ENCODE data around the gene DNM3. TPM values are rescaled to one million over a fixed set of nuclear protein-coding genes. Genes with fewer than 3 reads are reported as not detected.

Gene DNM3
- polyA plus RNA-seq, 4 donors, result 0.67 to 1.2 (median 0.99) TPM; not detected in 1

DNA sequence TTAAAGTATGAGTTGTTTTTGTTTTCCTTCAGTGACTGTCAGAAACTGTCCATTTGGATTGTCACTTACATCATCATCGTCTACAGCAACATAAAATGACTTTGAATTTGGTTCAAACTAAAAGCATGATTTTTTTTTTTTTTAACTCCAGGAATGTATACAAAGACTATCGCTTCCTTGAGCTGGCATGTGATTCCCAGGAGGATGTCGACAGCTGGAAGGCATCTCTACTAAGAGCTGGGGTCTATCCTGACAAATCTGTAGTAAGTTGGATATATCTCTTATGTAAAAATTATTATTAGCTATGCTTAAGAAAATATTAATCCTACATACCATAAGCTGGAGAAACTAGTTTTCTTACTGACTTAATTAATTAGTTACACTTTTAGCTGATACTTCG is 467.3 kb downstream of the DNM3 start:
- DNase-seq (no peak), FAIRE-seq (no peak)
- H3K27me3 ChIP-seq (ENCODE audit: control insufficient read depth in 3 of 3, insufficient read depth in 3 of 3, low read length in 3 of 3), result no peaks in the 10 kb centered on the region
- no peaks in the 10 kb centered on the region for H3K36me3 ChIP-seq (ENCODE audit: control insufficient read depth in 3 of 3, insufficient read depth in 2 of 3, low read depth in 1 of 3, low read length in 3 of 3)
- H3K9me3 ChIP-seq (ENCODE audit: control insufficient read depth in 2 of 2, insufficient read depth in 1 of 2, low read depth in 1 of 2, low read length in 1 of 2), result no peaks in the 10 kb centered on the region
- no peak overlapping the region for H3K4me3 ChIP-seq (ENCODE audit: low read depth in 1 of 3, low read length in 3 of 3)
- WGBS, 3 donors, result 72 to 93% (median 89%) methylated on average over 4 of the region's 4 CpGs
- H3K27ac ChIP-seq (ENCODE audit: low read depth in 1 of 3, low read length in 2 of 3), result no peak overlapping the region
- no peaks in the 10 kb centered on the region for H3K4me1 ChIP-seq (ENCODE audit: control insufficient read depth in 3 of 3, insufficient read depth in 2 of 3, low read depth in 1 of 3, low read length in 2 of 3)

DNA sequence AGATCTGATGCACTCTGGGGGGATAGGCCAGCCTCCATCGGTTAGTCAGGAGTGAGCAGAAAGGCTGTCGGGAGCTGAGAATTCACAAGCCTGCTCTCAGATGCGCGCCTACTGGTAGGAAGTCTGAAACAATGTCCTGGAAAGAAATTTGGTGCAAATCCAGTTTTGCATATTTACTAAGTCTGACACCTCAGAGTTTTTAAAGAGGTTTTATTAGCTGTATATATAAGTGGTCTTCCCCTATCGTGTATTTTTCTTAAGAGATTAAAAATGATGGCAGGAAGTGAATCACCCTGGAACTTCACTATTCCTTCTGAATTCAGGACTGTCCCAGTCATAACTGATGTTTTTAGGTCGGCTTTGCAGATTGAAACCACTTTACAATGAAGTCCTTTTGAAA is 479.4 kb downstream of the DNM3 start:
- no peaks in the 10 kb centered on the region for H3K36me3 ChIP-seq (ENCODE audit: control insufficient read depth in 3 of 3, insufficient read depth in 2 of 3, low read depth in 1 of 3, low read length in 3 of 3)
- H3K4me1 ChIP-seq (ENCODE audit: control insufficient read depth in 3 of 3, insufficient read depth in 2 of 3, low read depth in 1 of 3, low read length in 2 of 3), result peaks cover 0 to 4% (median 0%) of the 10 kb centered on the region in 3 donors
- no peaks in the 10 kb centered on the region for H3K9me3 ChIP-seq (ENCODE audit: control insufficient read depth in 2 of 2, insufficient read depth in 1 of 2, low read depth in 1 of 2, low read length in 1 of 2)
- FAIRE-seq (no peak), DNase-seq (no peak)
- no peak overlapping the region for H3K27ac ChIP-seq (ENCODE audit: low read depth in 1 of 3, low read length in 2 of 3)
- H3K27me3 ChIP-seq (ENCODE audit: control insufficient read depth in 3 of 3, insufficient read depth in 3 of 3, low read length in 3 of 3), result no peaks in the 10 kb centered on the region
- WGBS, 3 donors, result 71 to 88% (median 82%) methylated on average over 6 of the region's 6 CpGs
- H3K4me3 ChIP-seq (ENCODE audit: low read depth in 1 of 3, low read length in 3 of 3), result no peak overlapping the region

DNA sequence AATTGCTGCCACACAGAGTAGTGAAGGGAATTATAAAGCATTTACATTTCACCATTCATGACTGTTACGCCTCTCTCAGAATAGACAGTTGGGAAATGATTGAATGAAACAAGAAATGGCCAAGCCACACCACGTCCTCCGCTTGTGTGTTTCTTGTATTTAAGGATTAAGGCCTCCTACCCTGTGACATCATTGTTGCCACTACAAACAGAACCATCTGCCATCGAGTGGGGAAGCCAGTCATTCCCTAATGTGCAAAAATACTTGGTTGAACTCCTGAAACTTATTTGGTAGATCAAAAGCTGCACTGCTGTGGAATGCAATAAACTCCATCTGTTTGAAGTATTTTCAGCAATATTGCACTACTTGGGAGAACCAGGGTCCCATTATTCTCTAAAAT is 480.2 kb downstream of the DNM3 start:
- no peak overlapping the region for H3K4me3 ChIP-seq (ENCODE audit: low read depth in 1 of 3, low read length in 3 of 3)
- no peaks in the 10 kb centered on the region for H3K36me3 ChIP-seq (ENCODE audit: control insufficient read depth in 3 of 3, insufficient read depth in 2 of 3, low read depth in 1 of 3, low read length in 3 of 3)
- FAIRE-seq, result no peak
- no peaks in the 10 kb centered on the region for H3K27me3 ChIP-seq (ENCODE audit: control insufficient read depth in 3 of 3, insufficient read depth in 3 of 3, low read length in 3 of 3)
- 72 to 84% (median 79%) methylated on average over 4 of the region's 4 CpGs for WGBS, 3 donors
- no peaks in the 10 kb centered on the region for H3K9me3 ChIP-seq (ENCODE audit: control insufficient read depth in 2 of 2, insufficient read depth in 1 of 2, low read depth in 1 of 2, low read length in 1 of 2)
- no peak overlapping the region for H3K27ac ChIP-seq (ENCODE audit: low read depth in 1 of 3, low read length in 2 of 3)
- no peak for DNase-seq
- H3K4me1 ChIP-seq (ENCODE audit: control insufficient read depth in 3 of 3, insufficient read depth in 2 of 3, low read depth in 1 of 3, low read length in 2 of 3), result peaks cover 0 to 5% (median 0%) of the 10 kb centered on the region in 3 donors

DNA sequence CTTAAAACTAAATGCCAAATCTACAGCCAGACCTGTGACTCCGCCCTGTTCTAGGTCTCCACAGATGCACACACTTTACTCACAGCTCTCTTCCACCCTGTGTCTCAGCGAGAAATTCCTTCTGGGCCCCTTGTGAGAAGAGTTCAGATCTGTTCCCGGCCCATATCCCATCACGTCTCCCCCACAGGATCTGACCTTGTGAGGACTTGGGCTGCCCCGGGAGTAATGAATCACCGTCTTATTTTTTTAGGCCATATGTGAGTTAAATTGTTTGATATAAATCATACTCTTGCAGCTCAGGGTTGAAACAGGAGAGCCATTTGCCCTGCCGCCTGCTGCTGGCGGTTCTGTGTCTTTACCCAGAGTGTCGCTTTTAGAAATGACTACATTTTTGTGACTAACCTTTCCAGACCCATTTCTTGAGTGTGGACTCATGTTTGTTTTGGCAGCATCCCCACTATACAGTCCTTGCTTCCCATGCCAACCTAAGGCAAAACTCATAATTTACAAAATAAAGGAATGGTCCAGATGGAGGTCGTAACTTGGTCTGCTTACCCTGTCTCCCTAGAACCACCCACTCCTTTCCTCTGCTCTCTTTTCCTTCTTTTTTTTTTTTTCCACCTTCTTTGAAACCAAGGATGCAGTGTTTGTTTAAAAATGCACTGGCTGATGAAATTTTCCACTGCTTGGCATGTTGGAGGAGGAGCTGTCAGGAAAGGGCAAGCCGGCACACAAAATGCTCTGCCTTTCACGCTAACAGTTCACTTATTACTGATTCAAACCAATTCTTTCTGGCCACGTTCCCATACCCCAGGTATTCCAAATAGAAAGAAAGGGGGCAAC is 481.1 kb downstream of the DNM3 start:
- peak overlapping the region in 2 of 3 donors; percentile 14 to 18 for H3K27ac ChIP-seq (ENCODE audit: low read depth in 1 of 3, low read length in 2 of 3)
- H3K4me1 ChIP-seq (ENCODE audit: control insufficient read depth in 3 of 3, insufficient read depth in 2 of 3, low read depth in 1 of 3, low read length in 2 of 3), result peaks cover 0 to 5% (median 0%) of the 10 kb centered on the region in 3 donors
- no peaks in the 10 kb centered on the region for H3K9me3 ChIP-seq (ENCODE audit: control insufficient read depth in 2 of 2, insufficient read depth in 1 of 2, low read depth in 1 of 2, low read length in 1 of 2)
- no peak for FAIRE-seq
- WGBS, 3 donors, result 70 to 87% (median 84%) methylated on average over 13 of the region's 13 CpGs
- no peaks in the 10 kb centered on the region for H3K36me3 ChIP-seq (ENCODE audit: control insufficient read depth in 3 of 3, insufficient read depth in 2 of 3, low read depth in 1 of 3, low read length in 3 of 3)
- no peak for DNase-seq
- H3K27me3 ChIP-seq (ENCODE audit: control insufficient read depth in 3 of 3, insufficient read depth in 3 of 3, low read length in 3 of 3), result no peaks in the 10 kb centered on the region
- no peak overlapping the region for H3K4me3 ChIP-seq (ENCODE audit: low read depth in 1 of 3, low read length in 3 of 3)

DNA sequence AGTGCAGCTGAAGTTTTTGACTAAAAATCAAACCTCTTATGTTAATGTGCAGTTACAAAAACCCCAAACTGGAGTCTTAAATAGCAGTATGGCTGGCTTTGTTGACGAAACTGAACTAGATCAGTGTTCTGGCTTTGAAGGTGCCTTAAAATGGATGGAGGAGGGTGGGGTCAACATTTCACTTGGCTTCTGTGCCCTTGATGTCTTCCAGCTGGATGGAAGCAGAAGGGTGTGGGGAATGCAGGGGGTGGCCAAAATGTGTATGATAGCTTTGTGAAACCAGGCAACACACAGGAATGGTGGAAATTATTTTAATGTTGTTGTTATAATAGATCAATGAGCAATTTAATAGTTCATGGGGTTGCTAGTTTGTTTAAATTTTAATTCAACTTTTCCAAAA is 482.4 kb downstream of the DNM3 start:
- Histone ChIP-seq H3K27ac (ENCODE audit: low read depth in 1 of 3, low read length in 2 of 3) (no peak overlapping the region), H3K4me3 (ENCODE audit: low read depth in 1 of 3, low read length in 3 of 3) (no peak overlapping the region), H3K4me1 (ENCODE audit: control insufficient read depth in 3 of 3, insufficient read depth in 2 of 3, low read depth in 1 of 3, low read length in 2 of 3) (peaks cover 0 to 5% (median 0%) of the 10 kb centered on the region in 3 donors), H3K27me3 (ENCODE audit: control insufficient read depth in 3 of 3, insufficient read depth in 3 of 3, low read length in 3 of 3) (no peaks in the 10 kb centered on the region), H3K9me3 (ENCODE audit: control insufficient read depth in 2 of 2, insufficient read depth in 1 of 2, low read depth in 1 of 2, low read length in 1 of 2) (peaks cover 0 to 3% of the 10 kb centered on the region in 2 donors), H3K36me3 (ENCODE audit: control insufficient read depth in 3 of 3, insufficient read depth in 2 of 3, low read depth in 1 of 3, low read length in 3 of 3) (no peaks in the 10 kb centered on the region)
- FAIRE-seq (no peak), DNase-seq (no peak)
- 72 to 97% (median 96%) methylated on average over 1 of the region's 1 CpG for WGBS, 3 donors

DNA sequence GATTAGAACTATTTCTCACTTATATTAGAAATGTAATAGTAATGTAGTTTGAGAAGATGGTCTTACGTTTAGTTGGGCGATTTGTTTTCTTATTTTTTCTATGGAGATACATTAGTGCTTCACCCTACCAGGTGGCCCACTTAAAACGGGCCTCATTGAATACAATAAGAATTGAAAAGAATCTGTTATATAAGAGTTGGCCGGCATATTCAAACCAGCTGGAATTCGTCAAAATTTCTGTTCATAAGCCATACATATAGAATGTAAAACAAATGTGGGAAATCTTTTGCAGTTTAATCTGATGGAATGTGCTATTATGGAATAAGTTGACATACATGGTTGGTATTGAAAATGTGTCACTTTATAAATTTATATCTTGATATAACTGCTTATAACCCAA is 482.8 kb downstream of the DNM3 start:
- no peaks in the 10 kb centered on the region for H3K27me3 ChIP-seq (ENCODE audit: control insufficient read depth in 3 of 3, insufficient read depth in 3 of 3, low read length in 3 of 3)
- DNase-seq (no peak), FAIRE-seq (no peak)
- peaks cover 0 to 3% of the 10 kb centered on the region in 2 donors for H3K9me3 ChIP-seq (ENCODE audit: control insufficient read depth in 2 of 2, insufficient read depth in 1 of 2, low read depth in 1 of 2, low read length in 1 of 2)
- no peaks in the 10 kb centered on the region for H3K36me3 ChIP-seq (ENCODE audit: control insufficient read depth in 3 of 3, insufficient read depth in 2 of 3, low read depth in 1 of 3, low read length in 3 of 3)
- H3K4me3 ChIP-seq (ENCODE audit: low read depth in 1 of 3, low read length in 3 of 3), result no peak overlapping the region
- H3K4me1 ChIP-seq (ENCODE audit: control insufficient read depth in 3 of 3, insufficient read depth in 2 of 3, low read depth in 1 of 3, low read length in 2 of 3), result peaks cover 0 to 5% (median 0%) of the 10 kb centered on the region in 3 donors
- no peak overlapping the region for H3K27ac ChIP-seq (ENCODE audit: low read depth in 1 of 3, low read length in 2 of 3)
- WGBS, 3 donors, result 83 to 93% (median 92%) methylated on average over 5 of the region's 5 CpGs

DNA sequence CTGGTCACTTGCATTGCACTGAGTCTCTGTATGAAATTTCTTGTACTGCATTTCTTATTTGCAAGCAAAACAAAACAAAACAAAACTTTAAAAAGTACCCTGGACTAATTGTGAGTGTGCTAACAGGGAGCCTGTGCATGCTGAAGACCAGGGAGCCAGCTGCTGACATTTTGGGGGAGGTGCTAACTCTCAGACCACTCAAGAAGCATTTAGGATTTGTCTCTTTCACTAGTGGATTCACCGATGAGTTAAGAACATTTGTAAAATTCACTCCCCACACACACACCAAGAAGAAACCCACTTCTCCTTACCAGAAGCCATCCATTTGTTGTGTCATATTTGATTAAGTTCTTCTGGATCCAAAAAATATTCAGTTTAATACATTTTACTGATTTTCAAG is 483.5 kb downstream of the DNM3 start:
- Histone ChIP-seq H3K36me3 (ENCODE audit: control insufficient read depth in 3 of 3, insufficient read depth in 2 of 3, low read depth in 1 of 3, low read length in 3 of 3) (no peaks in the 10 kb centered on the region), H3K27me3 (ENCODE audit: control insufficient read depth in 3 of 3, insufficient read depth in 3 of 3, low read length in 3 of 3) (no peaks in the 10 kb centered on the region), H3K4me3 (ENCODE audit: low read depth in 1 of 3, low read length in 3 of 3) (no peak overlapping the region), H3K9me3 (ENCODE audit: control insufficient read depth in 2 of 2, insufficient read depth in 1 of 2, low read depth in 1 of 2, low read length in 1 of 2) (peaks cover 0 to 3% of the 10 kb centered on the region in 2 donors), H3K4me1 (ENCODE audit: control insufficient read depth in 3 of 3, insufficient read depth in 2 of 3, low read depth in 1 of 3, low read length in 2 of 3) (peaks cover 0 to 5% (median 0%) of the 10 kb centered on the region in 3 donors), H3K27ac (ENCODE audit: low read depth in 1 of 3, low read length in 2 of 3) (no peak overlapping the region)
- FAIRE-seq (no peak), DNase-seq (no peak)
- WGBS, 3 donors, result 83 to 100% (median 100%) methylated on average over 1 of the region's 1 CpG

DNA sequence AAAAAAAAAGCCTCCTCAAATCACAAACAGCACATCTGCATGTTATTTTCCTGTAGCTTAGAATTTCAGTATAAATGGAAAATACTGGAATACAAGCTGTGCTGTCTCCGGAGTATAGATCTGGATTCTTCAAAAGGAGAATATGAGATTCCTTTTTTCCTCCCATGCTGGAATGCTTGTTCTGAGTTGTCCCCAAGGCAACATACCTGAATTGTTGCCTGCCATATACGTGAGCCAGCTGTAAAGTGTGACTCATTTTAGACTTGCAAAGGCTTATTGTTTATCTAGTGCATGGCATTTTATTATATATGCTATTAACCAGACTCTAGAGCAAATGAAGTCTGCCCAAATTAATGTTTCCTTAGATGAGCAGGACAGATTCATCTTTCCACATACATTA is 484.2 kb downstream of the DNM3 start:
- 36 to 66% (median 52%) methylated on average over 2 of the region's 2 CpGs for WGBS, 3 donors
- Histone ChIP-seq H3K9me3 (ENCODE audit: control insufficient read depth in 2 of 2, insufficient read depth in 1 of 2, low read depth in 1 of 2, low read length in 1 of 2) (peaks cover 0 to 3% of the 10 kb centered on the region in 2 donors), H3K4me3 (ENCODE audit: low read depth in 1 of 3, low read length in 3 of 3) (no peak overlapping the region), H3K27me3 (ENCODE audit: control insufficient read depth in 3 of 3, insufficient read depth in 3 of 3, low read length in 3 of 3) (no peaks in the 10 kb centered on the region), H3K27ac (ENCODE audit: low read depth in 1 of 3, low read length in 2 of 3) (no peak overlapping the region), H3K36me3 (ENCODE audit: control insufficient read depth in 3 of 3, insufficient read depth in 2 of 3, low read depth in 1 of 3, low read length in 3 of 3) (no peaks in the 10 kb centered on the region), H3K4me1 (ENCODE audit: control insufficient read depth in 3 of 3, insufficient read depth in 2 of 3, low read depth in 1 of 3, low read length in 2 of 3) (peaks cover 0 to 5% (median 0%) of the 10 kb centered on the region in 3 donors)
- FAIRE-seq (no peak), DNase-seq (peak; percentile 61 to 69)
